Astrocyte (in vitro differentiated cells and primary cell): ENCODE results near the gene MTMR12.

Experiments
- CTCF ChIP-seq: IDR thresholded peaks from 2 replicates; pipeline ENCODE4 v1.5.1; 2011; ENCODE audit warnings: low read depth, mild to moderate bottlenecking, inconsistent platforms, low read length, moderate library complexity; ENCODE audit not compliant: insufficient read depth
- EZH2 ChIP-seq: IDR thresholded peaks from 2 replicates; pipeline ENCODE4 v1.6.1; 2012; ENCODE audit warnings: mild to moderate bottlenecking, low read length, inconsistent platforms; ENCODE audit not compliant: insufficient read depth

GRCh38 chr5:32249668-32250067, 63.1 kb downstream of the MTMR12 start:
- TF ChIP-seq CTCF (no peak), EZH2 (no peak)
